HG03460 (cell line): ENCODE measurements around the gene ADRB2.
"Not testable (repeated sequence)": the region's sequence is repeated elsewhere in the genome, so short reads cannot be mapped to it uniquely, and the experiment has no call there.

Experiments
- ATAC-seq: cut with Tn5 transposase; IDR thresholded peaks from one replicate; pipeline ENCODE4 v1.9.1; 2021; ENCODE audit not compliant: unreplicated experiment

The ADRB2 gene

DNA sequence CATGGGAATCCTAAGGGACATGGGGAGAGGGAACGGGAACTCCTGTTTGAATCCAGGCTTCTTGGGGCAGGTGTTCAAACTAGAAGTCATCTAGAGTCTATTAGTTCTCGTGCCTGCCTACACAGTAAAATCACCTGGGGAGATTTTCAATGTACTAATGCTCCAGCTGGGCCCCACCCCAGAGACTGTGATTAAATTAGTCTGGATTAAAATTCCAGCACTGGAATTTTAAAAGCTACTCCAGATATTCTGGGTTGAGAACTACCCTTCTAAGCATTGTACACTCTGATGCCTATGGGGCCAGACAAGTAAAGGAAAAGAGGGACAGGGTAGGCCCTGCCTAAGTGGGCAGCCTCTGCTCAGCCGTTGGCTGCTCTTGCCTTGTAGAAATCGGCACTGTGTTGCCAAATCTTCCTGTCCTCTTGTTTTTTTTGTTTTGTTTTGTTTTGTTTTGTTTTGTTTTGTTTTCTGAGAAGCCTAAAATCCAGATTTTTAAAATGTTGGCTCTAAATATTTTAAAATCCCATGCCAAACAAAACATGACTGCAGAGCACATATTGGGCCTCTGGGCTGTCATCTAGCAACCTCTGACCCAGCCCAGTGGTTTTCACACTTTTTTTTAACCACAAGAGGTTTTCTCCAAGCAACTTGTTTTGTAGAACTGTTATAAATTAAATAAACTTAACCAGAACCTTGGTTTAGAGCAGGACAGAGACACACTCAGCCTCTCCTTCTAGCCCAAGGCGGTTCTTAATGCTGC lies 29.0 kb downstream of the ADRB2 start:
- ATAC-seq, result no peak

DNA sequence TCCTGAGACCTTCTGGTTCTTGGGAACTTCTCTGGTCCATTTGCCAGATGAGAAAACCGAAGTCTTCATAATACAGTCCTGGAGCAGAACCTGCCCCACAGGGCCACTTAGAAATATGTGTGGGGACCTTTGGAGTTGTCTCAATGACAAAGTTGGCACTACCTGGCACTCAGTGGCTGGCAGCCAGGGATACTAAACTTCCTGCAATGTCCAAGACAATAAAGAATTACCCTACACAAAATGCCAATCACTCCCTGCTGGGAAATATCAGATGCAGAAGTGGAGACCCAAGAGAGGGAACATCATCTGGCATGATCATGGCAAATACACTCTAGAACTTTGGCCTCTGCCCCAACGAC lies 29.6 kb downstream of the ADRB2 start:
- ATAC-seq, result no peak

DNA sequence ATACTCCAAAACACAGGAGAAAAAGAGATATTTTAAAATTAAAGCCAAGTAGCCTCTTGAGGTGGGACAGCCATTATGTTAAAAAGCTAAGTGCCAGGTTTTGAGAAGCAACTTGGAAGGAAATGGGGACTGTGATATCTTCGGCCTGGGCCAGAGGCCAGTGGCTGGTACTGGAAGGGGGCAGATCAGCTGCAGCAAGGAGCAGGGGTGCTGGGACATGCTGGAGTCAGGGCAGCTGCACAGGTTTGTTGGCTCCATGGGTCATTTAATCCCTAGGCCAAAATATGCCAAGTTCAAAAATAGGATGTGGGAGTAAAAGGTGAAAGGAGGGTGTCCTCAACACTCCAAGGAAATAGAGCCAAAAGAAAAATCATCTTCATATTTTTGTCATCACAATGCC lies 30.0 kb downstream of the ADRB2 start:
- ATAC-seq, result no peak

DNA sequence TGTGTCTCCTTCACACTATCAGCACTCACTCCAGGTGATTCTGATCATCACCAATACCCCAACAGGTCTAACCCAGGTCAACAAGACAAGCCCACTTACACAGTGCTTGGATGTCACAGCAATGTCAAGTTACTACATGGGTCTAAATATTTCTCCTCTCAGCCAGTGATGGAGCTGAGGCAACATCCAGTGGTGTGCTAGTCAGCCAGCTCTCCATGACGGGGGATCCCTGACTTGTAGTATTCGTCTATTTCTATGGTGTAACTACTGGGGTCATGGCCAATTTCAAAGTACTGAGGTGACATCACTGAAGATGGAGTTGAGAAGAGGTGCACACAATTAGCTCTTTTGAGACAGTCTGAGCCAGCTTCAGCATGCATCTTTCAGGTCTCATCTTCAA lies 31.1 kb downstream of the ADRB2 start:
- no peak for ATAC-seq

DNA sequence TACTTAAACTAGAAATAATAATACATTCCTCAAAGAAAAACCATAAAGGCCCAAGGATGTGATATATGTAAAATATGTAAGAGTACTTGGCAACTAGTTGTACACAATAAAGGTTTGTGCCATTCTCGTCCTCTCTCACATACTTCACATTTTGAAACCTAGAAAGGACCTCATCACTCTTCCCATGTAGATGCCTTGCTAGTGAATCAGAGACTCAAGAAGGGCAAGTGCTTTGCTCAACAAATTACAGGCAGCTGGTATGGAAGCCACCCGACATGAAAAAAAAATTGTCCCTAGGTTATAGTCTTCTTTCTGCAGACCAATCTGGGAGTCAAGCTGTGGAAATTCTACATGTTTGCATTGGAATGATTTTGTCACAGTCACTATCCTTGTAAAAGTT lies 31.7 kb downstream of the ADRB2 start:
- ATAC-seq, result no peak

DNA sequence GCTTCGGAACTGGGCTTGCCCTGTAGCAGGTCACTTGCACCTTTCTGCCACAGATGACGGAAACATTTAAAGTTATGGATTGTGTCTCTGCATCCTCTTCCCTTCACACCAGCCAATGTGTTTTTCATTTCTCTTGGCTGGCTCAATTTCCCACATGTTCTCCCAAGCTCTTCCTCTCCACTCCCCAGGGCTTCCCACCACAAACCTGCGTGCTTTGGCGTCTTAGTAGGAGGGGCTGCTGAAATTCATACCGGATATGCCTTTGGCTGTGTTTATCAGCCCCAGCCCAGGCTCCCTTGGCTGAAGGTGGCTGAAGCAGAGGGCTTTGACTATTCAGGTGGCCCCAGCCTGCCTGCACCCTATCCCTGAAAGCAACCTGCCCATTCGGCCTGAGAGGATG lies 32.1 kb downstream of the ADRB2 start:
- ATAC-seq, result no peak

DNA sequence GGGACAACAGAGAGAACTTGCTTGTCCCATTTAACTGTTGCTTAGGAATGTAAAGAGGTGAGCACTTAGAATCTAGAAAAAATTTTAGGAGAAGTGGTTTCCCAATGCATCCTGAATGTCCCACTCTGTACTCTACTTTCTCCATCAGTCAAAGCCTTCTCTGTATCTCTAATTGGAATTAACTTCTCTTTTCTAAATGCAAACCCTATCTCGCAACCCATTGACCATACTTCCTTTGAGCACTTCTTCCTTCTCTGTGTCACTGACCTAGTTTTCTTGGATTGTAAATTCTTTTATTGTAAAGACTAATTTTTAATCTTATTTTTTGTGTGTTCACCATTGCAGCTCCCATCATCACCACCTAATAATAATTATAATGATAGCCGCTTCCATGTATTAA lies 33.3 kb downstream of the ADRB2 start:
- ATAC-seq, result no peak

DNA sequence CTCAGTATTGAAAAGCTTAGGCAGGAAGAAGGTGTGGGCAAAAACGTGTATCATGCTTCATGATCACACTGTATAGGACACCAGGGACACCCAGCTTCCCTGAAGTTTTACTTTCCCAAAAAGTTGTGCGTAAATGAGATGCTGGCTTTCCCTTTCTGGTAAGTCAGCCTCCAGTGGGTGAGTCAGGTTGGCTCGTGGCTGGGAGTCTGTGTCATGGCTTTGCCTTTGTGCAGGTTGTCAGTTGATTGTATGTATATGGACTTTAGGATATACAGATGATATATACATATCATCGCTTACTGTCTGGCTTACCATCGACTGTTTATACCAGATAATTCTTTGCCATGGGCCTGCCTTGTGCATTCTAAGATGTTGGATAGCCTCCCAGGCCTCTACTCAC lies 34.2 kb downstream of the ADRB2 start:
- ATAC-seq, result no peak

DNA sequence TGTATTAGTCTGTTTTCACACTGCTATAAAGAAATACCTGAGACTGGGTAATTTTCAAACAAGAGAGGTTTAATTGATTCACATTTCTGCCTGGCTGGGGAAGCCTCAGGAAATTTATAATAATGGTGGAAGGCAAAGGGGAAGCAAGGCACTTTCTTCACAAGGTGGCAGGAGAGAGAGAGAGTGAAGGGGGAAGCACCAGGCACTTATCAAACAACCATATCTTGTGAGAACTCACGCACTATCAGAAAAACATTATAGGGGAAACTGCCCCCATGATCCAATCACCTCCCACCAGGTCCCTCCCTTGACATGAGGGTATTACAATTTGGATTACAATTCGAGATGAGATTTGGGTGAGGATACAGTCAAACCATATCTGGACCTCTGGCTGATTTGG lies 34.7 kb downstream of the ADRB2 start:
- ATAC-seq, result no peak

DNA sequence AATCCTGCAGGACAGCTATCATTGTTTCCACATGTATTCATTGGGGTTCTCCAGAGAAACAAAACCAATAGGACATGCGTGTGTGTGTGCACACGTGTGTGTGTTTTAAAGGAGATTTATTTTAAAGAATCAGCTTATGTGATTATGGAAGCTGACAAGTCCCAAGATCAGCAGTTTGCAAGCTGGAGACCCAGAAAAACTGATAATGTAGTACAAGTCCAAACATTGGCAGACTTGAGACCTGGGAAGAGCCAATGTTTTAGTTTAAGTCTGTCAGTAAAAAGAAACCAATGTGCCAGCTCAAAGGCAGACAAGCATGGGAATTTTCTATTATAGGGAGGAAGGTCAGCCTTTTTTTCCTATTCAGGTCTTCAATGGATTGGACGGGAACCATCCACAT lies 35.3 kb downstream of the ADRB2 start:
- ATAC-seq, result no peak

DNA sequence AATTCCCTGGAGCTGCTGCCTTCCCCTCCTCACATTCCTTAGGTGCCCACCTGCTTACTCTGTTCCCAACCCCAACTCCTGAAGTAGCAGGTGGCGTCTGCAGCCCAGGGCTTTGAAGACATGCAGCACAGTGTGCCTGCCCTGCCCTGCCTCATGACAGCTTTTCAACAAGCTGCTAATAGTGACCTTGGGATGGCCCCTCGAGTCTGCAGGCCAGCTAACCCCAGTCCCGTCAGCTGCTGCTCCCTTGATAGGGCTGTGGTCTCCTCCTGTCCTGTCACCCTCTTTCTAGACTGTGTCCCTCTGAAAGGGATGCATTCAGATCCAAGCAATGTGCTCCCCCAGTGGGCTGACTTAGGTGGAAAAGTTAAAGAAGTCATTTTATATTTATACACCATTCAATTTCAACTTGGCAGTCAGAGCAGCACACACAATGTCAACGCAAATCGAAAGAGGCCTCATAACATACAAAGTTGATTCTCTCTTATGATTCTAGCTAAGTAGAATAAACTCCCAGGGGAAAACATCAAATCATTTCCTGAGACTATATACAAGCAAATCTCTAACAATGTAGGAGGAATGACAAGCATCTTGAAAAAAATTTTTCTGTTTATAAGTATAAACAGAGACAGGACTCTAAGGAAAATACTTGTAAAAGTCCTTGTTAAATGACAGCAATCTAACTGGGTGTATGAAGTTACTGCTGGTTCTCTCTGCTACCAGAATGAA lies 37.9 kb downstream of the ADRB2 start:
- no peak for ATAC-seq

DNA sequence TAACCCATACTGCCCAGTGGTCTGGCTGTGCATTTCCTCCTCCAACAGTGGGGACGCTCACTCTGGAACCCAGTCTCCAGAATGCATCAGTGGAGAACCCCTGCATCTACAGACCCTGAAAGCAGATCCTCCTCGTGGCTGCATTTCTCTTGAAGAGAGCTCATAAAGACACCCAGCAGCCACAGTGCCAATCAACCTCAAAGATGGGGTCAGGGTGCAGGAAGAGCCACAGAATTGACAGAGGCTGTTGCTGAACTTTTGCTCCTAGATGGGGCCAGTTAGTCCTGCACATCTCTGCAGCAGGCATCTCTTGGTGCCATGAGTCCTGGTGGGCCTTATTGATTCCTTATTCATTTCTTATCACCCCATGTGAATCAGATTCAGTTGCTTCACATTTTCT lies 39.6 kb downstream of the ADRB2 start:
- no peak for ATAC-seq

DNA sequence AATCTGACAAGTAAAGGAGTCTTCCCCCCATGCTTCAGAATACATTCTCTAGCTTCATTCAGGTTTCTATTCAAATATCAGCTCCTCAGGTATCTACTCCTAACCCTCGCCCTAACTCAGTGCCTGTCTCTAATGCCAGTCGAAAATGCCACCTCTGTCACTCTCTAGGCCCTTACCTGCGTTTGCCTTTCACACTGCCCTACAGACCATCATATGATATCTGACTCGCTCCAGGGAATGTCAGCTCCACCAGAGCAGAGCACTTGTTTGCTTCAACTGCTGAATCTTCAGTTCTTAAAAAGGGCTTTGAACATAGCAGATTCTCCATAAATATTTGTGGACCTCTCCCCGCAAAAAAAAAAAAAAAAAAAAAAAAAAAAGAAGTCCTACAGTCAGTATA lies 46.7 kb downstream of the ADRB2 start:
- no peak for ATAC-seq

DNA sequence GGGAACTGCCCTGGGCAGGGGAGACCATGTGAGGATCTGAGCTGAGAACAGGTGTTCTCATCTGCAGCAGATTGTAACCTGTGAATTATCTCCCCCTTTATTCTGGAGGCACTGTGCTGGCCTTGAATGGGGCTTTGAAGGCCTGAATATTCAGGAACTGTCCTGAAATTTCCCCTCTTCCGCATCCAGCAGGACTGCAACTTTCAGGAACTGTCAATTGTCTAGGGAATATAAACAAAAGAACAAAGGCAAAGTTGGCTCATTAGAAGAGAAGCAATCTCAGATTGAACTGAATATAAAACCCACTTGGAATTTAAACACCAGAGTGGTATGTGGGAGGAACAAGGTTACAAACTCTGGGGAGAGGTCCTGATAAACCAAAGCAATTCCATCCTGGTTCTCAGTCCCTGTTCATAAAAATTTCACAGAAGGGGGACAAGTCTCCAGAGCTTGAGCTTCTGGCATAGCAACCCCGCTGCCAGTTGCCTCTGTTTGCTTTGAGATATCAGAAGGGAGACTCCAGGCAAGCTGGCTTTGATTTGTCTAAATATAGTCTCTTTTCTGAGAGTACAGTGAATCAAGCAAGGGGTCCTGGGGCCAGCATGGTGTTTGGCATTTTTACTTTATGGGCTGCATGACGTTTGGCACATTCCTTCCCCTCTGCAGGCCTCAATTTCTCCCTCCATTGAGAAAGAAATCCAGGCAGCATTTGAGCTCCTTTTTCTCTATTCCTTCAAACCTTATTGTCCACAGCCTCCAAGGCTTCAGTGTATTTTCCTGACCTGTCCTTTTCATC lies 47.5 kb downstream of the ADRB2 start:
- no peak for ATAC-seq

DNA sequence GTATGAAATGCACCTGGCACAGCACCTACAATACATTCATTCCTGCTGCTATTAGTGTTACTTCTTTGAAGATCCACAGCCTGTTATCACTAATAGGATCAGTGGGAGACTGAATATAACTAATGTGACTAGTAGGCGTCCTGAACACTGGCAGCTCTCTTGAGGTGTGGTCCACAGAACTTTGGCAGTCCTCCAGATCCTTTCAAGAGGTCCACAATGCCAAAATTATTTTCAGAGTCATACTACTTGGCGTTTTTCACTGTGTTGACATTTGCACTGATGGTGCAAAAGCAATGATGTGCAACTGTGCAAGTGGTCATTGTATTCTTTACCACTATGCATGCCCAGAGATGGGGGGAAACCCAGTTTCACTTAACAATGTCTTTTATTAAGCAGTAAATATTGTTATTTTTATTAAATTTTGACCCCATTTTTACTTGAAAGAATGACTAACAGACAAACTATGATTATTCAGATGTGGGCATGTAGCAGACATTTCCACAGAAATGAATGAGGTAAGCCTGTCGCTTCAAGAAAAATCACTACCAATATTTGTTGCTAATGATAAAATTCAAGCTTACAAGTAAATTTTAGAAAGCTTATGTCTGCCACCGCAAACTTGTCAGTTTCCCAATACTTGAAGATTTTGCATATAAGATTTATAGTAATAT lies 48.9 kb downstream of the ADRB2 start:
- no peak for ATAC-seq

DNA sequence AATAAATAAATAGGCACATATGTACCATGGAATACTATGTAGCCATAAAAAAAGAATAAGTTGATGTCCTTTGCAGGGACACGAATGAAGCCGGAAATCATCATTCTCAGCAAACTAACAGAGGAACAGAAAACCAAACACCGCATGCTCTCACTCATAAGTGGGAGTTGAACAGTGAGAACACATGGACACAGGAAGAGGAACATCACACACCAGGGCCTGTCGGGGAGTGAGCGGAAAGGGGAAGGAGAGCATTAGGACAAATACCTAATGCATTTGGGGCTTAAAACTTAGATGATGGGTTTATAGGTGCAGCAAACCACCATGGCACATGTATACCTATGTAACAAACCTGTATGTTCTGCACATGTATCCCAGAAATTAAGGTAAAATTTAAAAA lies 51.0 kb downstream of the ADRB2 start:
- ATAC-seq, result not testable (repeated sequence)
